Caco-2 (cell line): ENCODE results near the gene PPFIBP1. TPM values are rescaled to one million over a fixed set of nuclear protein-coding genes. Genes with fewer than 3 reads are reported as not detected.

Source experiments
- BruUV-seq: library from RNA; stranded (reverse); fragments of 400-500 nt; replicated peaks from 2 replicates; lab custom pipeline; 2021; lab: Mats Ljungman, UMichigan
- CTCF ChIA-PET: fragments of 300-600 bp; sonication (Branson Sonifier 250); formaldehyde crosslinking; loops from one replicate; lab custom pipeline; 2022; ENCODE audit warnings: antibody characterized with exemption; lab: Charles Lee
- POLR2A ChIA-PET: fragments of 300-600 bp; sonication (Branson Sonifier 250); formaldehyde crosslinking; loops from one replicate; lab custom pipeline; 2022; ENCODE audit warnings: antibody characterized with exemption; lab: Charles Lee
- DNase-seq, 2 experiments: peaks; one replicate each; pipeline versions ENCODE4 v3.0.0 to v3.0.0-alpha.2; 2020 to 2022
- H3K27me3 ChIP-seq: replicated peaks from 2 replicates; pipeline ENCODE4 v1.6.0; 2011; ENCODE audit warnings: low read length; ENCODE audit not compliant: control insufficient read depth, insufficient read depth
- H3K36me3 ChIP-seq: 2 replicates; pipeline ENCODE4 v1.5.1; 2011; ENCODE audit warnings: low read length; ENCODE audit not compliant: control insufficient read depth, insufficient read depth
- H3K4me1 ChIP-seq: fragments of 250-450 bp; sonication (Bioruptor Pico); 2 replicates; pipeline ENCODE4 v1.5.1; 2020; ENCODE audit warnings: mild to moderate bottlenecking
- H3K4me3 ChIP-seq: 2 replicates; pipeline ENCODE4 v1.5.1; 2011; ENCODE audit warnings: low read depth, mild to moderate bottlenecking, control low read depth, low read length
- H3K9me3 ChIP-seq: fragments of 250-450 bp; sonication (Bioruptor Pico); 2 replicates; pipeline ENCODE4 v1.5.1; 2020; ENCODE audit warnings: mild to moderate bottlenecking, moderate library complexity
- H3K27ac Mint-ChIP-seq: one replicate; pipeline ENCODE4 v1.8.0; 2022; ENCODE audit warnings: mixed read lengths; ENCODE audit not compliant: unreplicated experiment
- H3K27me3 Mint-ChIP-seq: one replicate; pipeline ENCODE4 v1.8.0; 2022; ENCODE audit warnings: mixed read lengths; ENCODE audit not compliant: insufficient read depth, unreplicated experiment
- H3K36me3 Mint-ChIP-seq: one replicate; pipeline ENCODE4 v1.8.0; 2022; ENCODE audit warnings: mild to moderate bottlenecking, mixed read lengths; ENCODE audit not compliant: insufficient read depth, unreplicated experiment
- H3K4me1 Mint-ChIP-seq: one replicate; pipeline ENCODE4 v1.8.0; 2022; ENCODE audit warnings: low read depth, mixed read lengths; ENCODE audit not compliant: unreplicated experiment
- H3K4me3 Mint-ChIP-seq: one replicate; pipeline ENCODE4 v1.8.0; 2022; ENCODE audit warnings: mild to moderate bottlenecking, moderate library complexity, mixed read lengths; ENCODE audit not compliant: unreplicated experiment
- H3K9me3 Mint-ChIP-seq: one replicate; pipeline ENCODE4 v1.8.0; 2022; ENCODE audit warnings: mixed read lengths; ENCODE audit not compliant: unreplicated experiment
- CTCF ChIP-seq, 2 experiments: fragments of 200-600 bp in 1 of 2; IDR thresholded peaks; 1 replicate in 1 of 2; 2 replicates in 1 of 2; pipeline versions ENCODE4 v1.5.1 to v1.8.0; 2011 to 2022; ENCODE audit warnings: antibody characterized with exemption in 1 of 2, control low read depth in 1 of 2, inconsistent platforms in 1 of 2, low read depth in 1 of 2, low read length in 1 of 2, mild to moderate bottlenecking in 1 of 2, moderate library complexity in 1 of 2; ENCODE audit not compliant: insufficient read depth in 1 of 2, severe bottlenecking in 1 of 2, unreplicated experiment in 1 of 2
- intact Hi-C: fragments of 100-400 bp; cut with micrococcal nuclease; formaldehyde crosslinking; loops from one replicate; pipeline ENCODE4 v1.10.0; 2022; ENCODE audit not compliant: unreplicated experiment
- total RNA-seq: library from RNA; stranded (reverse); gene quantifications from 2 replicates; pipeline ENCODE4 v1.2.3, GENCODE V29; 2022

Gene PPFIBP1
- total RNA-seq, 1 experiment from 2014 or later: 109 TPM

GRCh38 chr12:27504507-27504906 lies 19.5 kb upstream of the PPFIBP1 start:
- no peaks in the 10 kb centered on the region for H3K27me3 Mint-ChIP-seq
- no peak overlapping the region for H3K4me3 ChIP-seq
- no TSS peak for BruUV-seq
- no peaks in the 10 kb centered on the region for H3K9me3 Mint-ChIP-seq
- H3K4me1 ChIP-seq: no peaks in the 10 kb centered on the region
- no peaks in the 10 kb centered on the region for H3K4me1 Mint-ChIP-seq
- no peaks in the 10 kb centered on the region for H3K27me3 ChIP-seq
- TF ChIP-seq CTCF (IDR thresholded peaks at IDR 0.05; ENCODE audit: insufficient read depth in 1 of 2, low read depth in 1 of 2, low read length in 1 of 2, severe bottlenecking in 1 of 2, unreplicated experiment in 1 of 2): no peak
- DNase-seq: no peak
- no peak overlapping the region for H3K27ac Mint-ChIP-seq
- CTCF ChIA-PET: no interaction called here
- H3K9me3 ChIP-seq: no peaks in the 10 kb centered on the region; the same call in 1 of the 2 replicates
- H3K36me3 Mint-ChIP-seq: no peaks in the 10 kb centered on the region
- POLR2A ChIA-PET: no interaction called here
- no peaks in the 10 kb centered on the region for H3K36me3 ChIP-seq
- intact Hi-C loops: no loop called here
- no peak overlapping the region for H3K4me3 Mint-ChIP-seq

- Mint-ChIP-seq H3K9me3 (no peaks in the 10 kb centered on the region), H3K27ac (no peak overlapping the region), H3K4me3 (no peak overlapping the region), H3K27me3 (no peaks in the 10 kb centered on the region), H3K36me3 (no peaks in the 10 kb centered on the region), H3K4me1 (no peaks in the 10 kb centered on the region)
- ChIA-PET POLR2A (no interaction called here), CTCF (no interaction called here)
- TF ChIP-seq CTCF (IDR thresholded peaks at IDR 0.05; ENCODE audit: insufficient read depth in 1 of 2, low read depth in 1 of 2, low read length in 1 of 2, severe bottlenecking in 1 of 2, unreplicated experiment in 1 of 2): no peak
- no peak for DNase-seq
- H3K4me1 ChIP-seq: no peaks in the 10 kb centered on the region
- H3K27me3 ChIP-seq: no peaks in the 10 kb centered on the region
- no TSS peak for BruUV-seq
- no peaks in the 10 kb centered on the region; the same call in 1 of the 2 replicates for H3K9me3 ChIP-seq
- no peaks in the 10 kb centered on the region for H3K36me3 ChIP-seq
- intact Hi-C loops: no loop called here
- H3K4me3 ChIP-seq: no peak overlapping the region
These were observed 18.9 kb upstream of the PPFIBP1 start for GRCh38 chr12:27505109-27505508.

- intact Hi-C loops: no loop called here
- Histone ChIP-seq H3K4me1 (no peaks in the 10 kb centered on the region), H3K27me3 (no peaks in the 10 kb centered on the region), H3K4me3 (no peak overlapping the region), H3K9me3 (no peaks in the 10 kb centered on the region; the same call in 1 of the 2 replicates), H3K36me3 (no peaks in the 10 kb centered on the region)
- DNase-seq: no peak
- Mint-ChIP-seq H3K27me3 (no peaks in the 10 kb centered on the region), H3K9me3 (no peaks in the 10 kb centered on the region), H3K36me3 (no peaks in the 10 kb centered on the region), H3K4me3 (no peak overlapping the region), H3K27ac (no peak overlapping the region), H3K4me1 (no peaks in the 10 kb centered on the region)
- BruUV-seq: no TSS peak
- POLR2A ChIA-PET: no interaction called here
- CTCF ChIA-PET: no interaction called here
- no peak for TF ChIP-seq CTCF (IDR thresholded peaks at IDR 0.05; ENCODE audit: insufficient read depth in 1 of 2, low read depth in 1 of 2, low read length in 1 of 2, severe bottlenecking in 1 of 2, unreplicated experiment in 1 of 2)
These were observed 18.2 kb upstream of the PPFIBP1 start for GRCh38 chr12:27505761-27506160.
